ENCODE results near the gene SDR39U1.

DNA sequence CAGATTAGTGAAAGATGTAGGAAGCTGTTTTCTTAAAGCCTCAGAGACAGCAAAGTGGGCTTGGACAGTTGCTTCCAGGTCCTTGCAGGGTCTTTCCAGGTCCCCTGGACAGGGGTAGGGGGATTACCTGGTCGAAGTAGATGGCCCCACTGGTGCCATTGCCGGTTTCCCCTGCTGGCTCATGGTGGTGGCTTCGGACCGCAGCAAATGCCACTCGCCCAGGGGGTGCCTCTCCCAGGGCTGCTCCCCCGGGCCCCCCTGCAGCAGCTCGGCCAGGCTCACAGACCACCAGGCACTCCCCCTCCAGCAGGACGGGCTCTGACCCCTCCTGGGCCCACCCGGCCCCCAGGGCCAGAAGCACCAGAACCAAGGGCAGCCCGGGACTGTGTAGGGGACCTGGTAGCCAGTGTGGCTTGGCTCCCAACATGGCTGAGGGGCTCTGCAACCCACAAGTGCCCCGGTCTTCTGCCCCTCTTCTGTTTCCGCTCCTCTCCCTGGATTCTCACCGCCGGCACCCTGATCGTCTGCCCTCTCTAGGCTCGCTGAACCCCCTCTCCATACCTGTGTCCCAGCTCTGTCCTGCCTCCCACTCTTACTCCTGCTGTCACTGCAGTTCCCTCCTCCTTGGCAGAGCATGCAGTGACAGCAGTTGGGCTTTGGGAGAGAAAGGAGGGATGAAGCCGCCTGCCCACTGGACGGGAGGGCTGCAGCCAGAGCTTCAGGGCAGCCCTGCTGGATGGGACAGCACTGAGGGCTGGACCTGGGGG lies 13.8 kb downstream of the SDR39U1 start:
- TF ChIP-seq, protein P1, sequence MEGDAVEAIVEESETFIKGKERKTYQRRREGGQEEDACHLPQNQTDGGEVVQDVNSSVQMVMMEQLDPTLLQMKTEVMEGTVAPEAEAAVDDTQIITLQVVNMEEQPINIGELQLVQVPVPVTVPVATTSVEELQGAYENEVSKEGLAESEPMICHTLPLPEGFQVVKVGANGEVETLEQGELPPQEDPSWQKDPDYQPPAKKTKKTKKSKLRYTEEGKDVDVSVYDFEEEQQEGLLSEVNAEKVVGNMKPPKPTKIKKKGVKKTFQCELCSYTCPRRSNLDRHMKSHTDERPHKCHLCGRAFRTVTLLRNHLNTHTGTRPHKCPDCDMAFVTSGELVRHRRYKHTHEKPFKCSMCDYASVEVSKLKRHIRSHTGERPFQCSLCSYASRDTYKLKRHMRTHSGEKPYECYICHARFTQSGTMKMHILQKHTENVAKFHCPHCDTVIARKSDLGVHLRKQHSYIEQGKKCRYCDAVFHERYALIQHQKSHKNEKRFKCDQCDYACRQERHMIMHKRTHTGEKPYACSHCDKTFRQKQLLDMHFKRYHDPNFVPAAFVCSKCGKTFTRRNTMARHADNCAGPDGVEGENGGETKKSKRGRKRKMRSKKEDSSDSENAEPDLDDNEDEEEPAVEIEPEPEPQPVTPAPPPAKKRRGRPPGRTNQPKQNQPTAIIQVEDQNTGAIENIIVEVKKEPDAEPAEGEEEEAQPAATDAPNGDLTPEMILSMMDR (IDR thresholded peaks at IDR 0.05; ENCODE audit: low read depth, low read length, poor library complexity, severe bottlenecking): no peak
- TF ChIP-seq EZH2phosphoT487 (IDR thresholded peaks at IDR 0.05; ENCODE audit: borderline replicate concordance, low read length): no peak
